A673 (cell line): ENCODE results near the gene MLH3. TPM values are rescaled to one million over a fixed set of nuclear protein-coding genes. Genes with fewer than 3 reads are reported as not detected.

ENCODE experiments used
- BruUV-seq: library from RNA; stranded (reverse); fragments of 400-500 nt; replicated peaks from 2 replicates; lab custom pipeline; 2021; lab: Mats Ljungman, UMichigan
- CTCF ChIA-PET: fragments of 300-600 bp; sonication (Branson Sonifier 250); formaldehyde crosslinking; loops from one replicate; lab custom pipeline; 2022; ENCODE audit warnings: antibody characterized with exemption; lab: Charles Lee
- POLR2A ChIA-PET: fragments of 300-600 bp; sonication (Branson Sonifier 250); formaldehyde crosslinking; loops from one replicate; lab custom pipeline; 2022; ENCODE audit warnings: antibody characterized with exemption; ENCODE audit not compliant: low non-redundant PET; lab: Charles Lee
- DNase-seq: peaks from one replicate; pipeline ENCODE4 v3.0.0-alpha.2; 2015; ENCODE audit warnings: low spot score
- H3K27ac ChIP-seq: fragments of 200-600 bp; sonication (generic); 2 replicates; pipeline ENCODE4 v1.5.1; 2016; ENCODE audit warnings: mixed run types, low read depth, mild to moderate bottlenecking, mixed read lengths, antibody characterized with exemption, low read length; ENCODE audit not compliant: poor library complexity, severe bottlenecking
- H3K27me3 ChIP-seq: fragments of 200-600 bp; sonication (generic); replicated peaks from 2 replicates; pipeline ENCODE4 v1.6.1; 2017; ENCODE audit warnings: mixed run types, low read depth, mild to moderate bottlenecking, mixed read lengths, antibody characterized with exemption, low read length; ENCODE audit not compliant: insufficient read depth, poor library complexity
- H3K36me3 ChIP-seq: fragments of 200-600 bp; sonication (generic); 2 replicates; pipeline ENCODE4 v1.6.1; 2016; ENCODE audit warnings: mixed run types, mild to moderate bottlenecking, mixed read lengths, antibody characterized with exemption, low read length; ENCODE audit not compliant: insufficient read depth, poor library complexity, severe bottlenecking
- H3K4me1 ChIP-seq: fragments of 200-600 bp; sonication (generic); 2 replicates; pipeline ENCODE4 v1.6.1; 2017; ENCODE audit warnings: mixed run types, mild to moderate bottlenecking, mixed read lengths, antibody characterized with exemption, low read length; ENCODE audit not compliant: insufficient read depth, poor library complexity, severe bottlenecking
- H3K4me3 ChIP-seq: fragments of 200-600 bp; sonication (generic); 2 replicates; pipeline ENCODE4 v1.5.1; 2016; ENCODE audit warnings: low read depth, mixed run types, mild to moderate bottlenecking, mixed read lengths, low read length; ENCODE audit not compliant: poor library complexity, severe bottlenecking
- H3K9me3 ChIP-seq: fragments of 200-600 bp; sonication (generic); 2 replicates; pipeline ENCODE4 v1.6.1; 2016; ENCODE audit warnings: mixed run types, low read depth, mild to moderate bottlenecking, mixed read lengths, antibody characterized with exemption, low read length; ENCODE audit not compliant: poor library complexity, severe bottlenecking
- EZH2 ChIP-seq: fragments of 200-600 bp; sonication (generic); IDR thresholded peaks from 2 replicates; pipeline ENCODE4 v1.6.1; 2017; ENCODE audit warnings: borderline replicate concordance, low read depth, mild to moderate bottlenecking, mixed read lengths, antibody characterized with exemption, low read length; ENCODE audit not compliant: poor library complexity, severe bottlenecking
- intact Hi-C: fragments of 100-400 bp; cut with micrococcal nuclease; formaldehyde crosslinking; loops from one replicate; pipeline ENCODE4 v1.10.0; 2022; ENCODE audit not compliant: unreplicated experiment
- total RNA-seq: library from RNA; stranded (reverse); gene quantifications from 2 replicates; pipeline ENCODE4 v1.2.3, GENCODE V29; 2021
- TF ChIP-seq, protein P1 (sequence below): fragments of 300-800, 200-600 bp; sonication (generic); conservative IDR thresholded peaks from 2 replicates; pipeline ENCODE4 v1.5.1; 2017; ENCODE audit warnings: low read depth, mild to moderate bottlenecking, antibody characterized with exemption, low read length, moderate library complexity, mixed read lengths

The MLH3 gene
- total RNA-seq, 1 experiment from 2014 or later: 24.0 TPM

DNA sequence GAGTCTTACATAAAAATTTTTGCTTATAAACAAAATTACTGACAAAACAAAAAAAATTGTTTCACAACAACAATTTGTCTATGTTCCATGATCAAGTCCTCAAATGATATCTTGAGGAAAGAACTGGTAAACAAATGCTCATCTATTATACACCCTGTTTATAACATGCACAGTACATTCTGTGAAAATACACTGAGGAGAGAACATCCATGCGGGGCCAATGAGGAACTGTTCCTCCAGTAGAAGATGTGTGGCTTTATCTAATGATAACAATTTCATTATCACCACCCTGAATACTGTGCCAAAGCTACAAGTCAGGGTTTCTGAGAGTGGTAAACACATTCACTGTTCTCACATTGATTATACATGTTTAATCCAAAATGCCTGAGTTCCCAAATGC is 10.8 kb downstream of the MLH3 start:
- Histone ChIP-seq H3K36me3 (no peaks in the 10 kb centered on the region), H3K4me3 (no peak overlapping the region), H3K9me3 (no peaks in the 10 kb centered on the region), H3K27ac (no peak overlapping the region), H3K4me1 (peaks cover 36% of the 10 kb centered on the region), H3K27me3 (no peaks in the 10 kb centered on the region)
- intact Hi-C loops: no loop called here
- ChIA-PET CTCF (no interaction called here), POLR2A (no interaction called here)
- no TSS peak for BruUV-seq
- TF ChIP-seq EZH2: no peak
- TF ChIP-seq, protein P1, sequence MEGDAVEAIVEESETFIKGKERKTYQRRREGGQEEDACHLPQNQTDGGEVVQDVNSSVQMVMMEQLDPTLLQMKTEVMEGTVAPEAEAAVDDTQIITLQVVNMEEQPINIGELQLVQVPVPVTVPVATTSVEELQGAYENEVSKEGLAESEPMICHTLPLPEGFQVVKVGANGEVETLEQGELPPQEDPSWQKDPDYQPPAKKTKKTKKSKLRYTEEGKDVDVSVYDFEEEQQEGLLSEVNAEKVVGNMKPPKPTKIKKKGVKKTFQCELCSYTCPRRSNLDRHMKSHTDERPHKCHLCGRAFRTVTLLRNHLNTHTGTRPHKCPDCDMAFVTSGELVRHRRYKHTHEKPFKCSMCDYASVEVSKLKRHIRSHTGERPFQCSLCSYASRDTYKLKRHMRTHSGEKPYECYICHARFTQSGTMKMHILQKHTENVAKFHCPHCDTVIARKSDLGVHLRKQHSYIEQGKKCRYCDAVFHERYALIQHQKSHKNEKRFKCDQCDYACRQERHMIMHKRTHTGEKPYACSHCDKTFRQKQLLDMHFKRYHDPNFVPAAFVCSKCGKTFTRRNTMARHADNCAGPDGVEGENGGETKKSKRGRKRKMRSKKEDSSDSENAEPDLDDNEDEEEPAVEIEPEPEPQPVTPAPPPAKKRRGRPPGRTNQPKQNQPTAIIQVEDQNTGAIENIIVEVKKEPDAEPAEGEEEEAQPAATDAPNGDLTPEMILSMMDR: no peak
- DNase-seq: no peak

DNA sequence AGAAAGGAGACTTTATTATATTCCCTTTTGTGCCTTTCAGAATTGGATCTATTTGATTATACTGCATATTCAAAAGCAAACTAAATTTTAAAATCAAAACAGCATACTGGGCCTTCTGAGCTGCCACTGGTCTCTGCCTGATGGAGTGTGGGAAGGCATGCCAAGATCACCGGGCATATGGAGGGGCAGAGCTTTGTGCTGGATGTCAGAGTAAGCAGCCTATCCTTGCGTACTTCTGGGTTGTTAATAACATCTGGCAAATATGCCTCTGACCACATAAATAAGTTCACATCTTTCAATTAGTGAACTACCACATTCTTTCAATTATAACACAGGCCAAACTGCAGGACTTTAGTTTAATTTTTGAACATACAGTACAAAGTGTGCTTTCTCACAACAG is 18.3 kb downstream of the MLH3 start:
- Histone ChIP-seq H3K36me3 (peaks cover 3% of the 10 kb centered on the region), H3K4me1 (peaks cover 9% of the 10 kb centered on the region), H3K27me3 (no peaks in the 10 kb centered on the region), H3K27ac (no peak overlapping the region), H3K9me3 (no peaks in the 10 kb centered on the region), H3K4me3 (no peak overlapping the region)
- CTCF ChIA-PET: no interaction called here
- POLR2A ChIA-PET: no interaction called here
- intact Hi-C loops: no loop called here
- no TSS peak for BruUV-seq
- DNase-seq: no peak
- TF ChIP-seq, protein P1: no peak

DNA sequence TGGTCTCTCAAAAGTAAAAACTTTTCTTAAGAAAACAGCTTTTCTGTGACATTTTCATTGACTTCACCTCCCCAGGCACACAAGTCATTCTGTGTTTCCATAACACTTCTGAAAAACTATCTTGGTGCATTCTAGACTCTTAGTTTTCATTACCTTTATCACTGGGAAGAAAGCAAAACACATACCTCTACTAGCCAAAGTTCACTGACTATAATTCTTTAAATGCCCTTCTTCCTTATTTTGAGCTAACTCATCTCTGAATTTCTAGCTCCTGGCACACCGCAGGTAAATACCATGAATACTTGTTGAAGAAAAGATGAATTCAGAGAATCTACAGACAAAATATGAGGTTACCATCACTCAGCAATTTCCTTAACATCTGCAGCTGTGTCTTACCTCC is 21.1 kb downstream of the MLH3 start:
- ChIA-PET POLR2A (interaction anchor here (0.6 kb wide), 1 partner anchor 66 kb away, joined by 21 read pairs; no protein-coding TSS in a partner anchor), CTCF (no interaction called here)
- Histone ChIP-seq H3K27me3 (no peaks in the 10 kb centered on the region), H3K9me3 (no peaks in the 10 kb centered on the region), H3K27ac (no peak overlapping the region), H3K4me3 (no peak overlapping the region), H3K36me3 (peaks cover 3% of the 10 kb centered on the region), H3K4me1 (peaks cover 9% of the 10 kb centered on the region)
- no TSS peak for BruUV-seq
- no peak for DNase-seq
- no peak for TF ChIP-seq EZH2
- TF ChIP-seq, protein P1: no peak
- intact Hi-C loops: no loop called here
